Neural cell (in vitro differentiated cells): ENCODE results near the gene SLC9A3. TPM values are rescaled to one million over a fixed set of nuclear protein-coding genes. Genes with fewer than 3 reads are reported as not detected.

Experiments used
- H2AFZ ChIP-seq: fragments of 200-600, 300-800 bp; sonication (generic), shearing (Covaris generic); 2 replicates; pipeline ENCODE4 v1.6.0; 2014; ENCODE audit warnings: low read depth, mild to moderate bottlenecking, antibody characterized with exemption, low read length, moderate library complexity
- H3F3A ChIP-seq: fragments of 200-600 bp; shearing (Covaris generic); 2 replicates; pipeline ENCODE4 v1.6.1; 2016; ENCODE audit warnings: mild to moderate bottlenecking, moderate library complexity, mixed read lengths, antibody characterized with exemption, low read length; ENCODE audit not compliant: insufficient read depth, poor library complexity, severe bottlenecking
- H3K27ac ChIP-seq: fragments of 200-600, 300-800 bp; sonication (generic), shearing (Covaris generic); 2 replicates; pipeline ENCODE4 v1.5.1; 2014; ENCODE audit warnings: mild to moderate bottlenecking, low read length, moderate library complexity
- H3K27me3 ChIP-seq: fragments of 300-800, 200-600 bp; sonication (generic), shearing (Covaris generic); 2 replicates; pipeline ENCODE4 v1.6.0; 2014; ENCODE audit warnings: mild to moderate bottlenecking, low read depth, low read length, moderate library complexity; ENCODE audit not compliant: insufficient read depth
- H3K36me3 ChIP-seq: fragments of 300-800, 200-600 bp; sonication (generic), shearing (Covaris generic); 2 replicates; pipeline ENCODE4 v1.5.1; 2014; ENCODE audit warnings: mild to moderate bottlenecking, antibody characterized with exemption, low read length, moderate library complexity; ENCODE audit not compliant: insufficient read depth
- H3K4me2 ChIP-seq: fragments of 300-800, 200-600 bp; sonication (generic), shearing (Covaris generic); 2 replicates; pipeline ENCODE4 v1.6.0; 2014; ENCODE audit warnings: mild to moderate bottlenecking, low read length
- H3K4me3 ChIP-seq: fragments of 300-800, 200-600 bp; sonication (generic), shearing (Covaris generic); 2 replicates; pipeline ENCODE4 v1.5.1; 2014; ENCODE audit warnings: mild to moderate bottlenecking, low read length, moderate library complexity
- H3K79me2 ChIP-seq: fragments of 200-600 bp; shearing (Covaris generic); replicated peaks from 2 replicates; pipeline ENCODE4 v1.6.0; 2014; ENCODE audit warnings: mild to moderate bottlenecking, low read length, moderate library complexity; ENCODE audit not compliant: insufficient read depth
- H3K9ac ChIP-seq: fragments of 300-800, 200-600 bp; sonication (generic), shearing (Covaris generic); 2 replicates; pipeline ENCODE4 v1.6.1; 2016; ENCODE audit warnings: mild to moderate bottlenecking, low read length, mixed read lengths
- H3K9me2 ChIP-seq: fragments of 200-600 bp; shearing (Covaris generic); 2 replicates; pipeline ENCODE4 v1.6.1; 2016; ENCODE audit warnings: mild to moderate bottlenecking, low read length, mixed read lengths; ENCODE audit not compliant: insufficient read depth
- H3K9me3 ChIP-seq: fragments of 200-600, 300-800 bp; sonication (generic), shearing (Covaris generic); 2 replicates; pipeline ENCODE4 v1.6.1; 2016; ENCODE audit warnings: mild to moderate bottlenecking, mixed run types, low read length, moderate library complexity, mixed read lengths
- H4K20me1 ChIP-seq: fragments of 200-600 bp; shearing (Covaris generic); 2 replicates; pipeline ENCODE4 v1.6.1; 2016; ENCODE audit warnings: mild to moderate bottlenecking, mixed run types; ENCODE audit not compliant: insufficient read depth
- EP300 ChIP-seq: fragments of 450-650 bp; conservative IDR thresholded peaks from 2 replicates; pipeline ENCODE4 v1.6.1; 2014; ENCODE audit warnings: antibody characterized with exemption, mild to moderate bottlenecking, moderate library complexity; ENCODE audit not compliant: poor library complexity, severe bottlenecking
- EZH2 ChIP-seq: fragments of 200-600, 300-800 bp; shearing (Covaris generic), sonication (generic); IDR thresholded peaks from 2 replicates; pipeline ENCODE4 v1.6.1; 2014; ENCODE audit warnings: antibody characterized with exemption, low read length, borderline replicate concordance, mild to moderate bottlenecking; ENCODE audit not compliant: insufficient read depth, poor library complexity, severe bottlenecking
- MXI1 ChIP-seq: fragments of 450-650 bp; conservative IDR thresholded peaks from 2 replicates; pipeline ENCODE4 v1.6.1; 2014; ENCODE audit warnings: antibody characterized with exemption, mild to moderate bottlenecking; ENCODE audit not compliant: poor library complexity, severe bottlenecking
- POLR2AphosphoS5 ChIP-seq: IDR thresholded peaks from 2 replicates; pipeline ENCODE4 v1.6.1; 2012
- RAD21 ChIP-seq: fragments of 450-650 bp; conservative IDR thresholded peaks from 2 replicates; pipeline ENCODE4 v1.6.1; 2014; ENCODE audit warnings: antibody characterized with exemption, mild to moderate bottlenecking, moderate library complexity
- SMC3 ChIP-seq: fragments of 450-650 bp; conservative IDR thresholded peaks from 2 replicates; pipeline ENCODE4 v1.6.1; 2014; ENCODE audit warnings: antibody characterized with exemption, mild to moderate bottlenecking, moderate library complexity; ENCODE audit not compliant: poor library complexity
- TAF1 ChIP-seq: IDR thresholded peaks from 2 replicates; pipeline ENCODE4 v1.6.1; 2012; ENCODE audit warnings: low read depth
- polyA plus RNA-seq: library from polyadenylated mRNA; depleted of rRNA; stranded (reverse); fragments of >200 nt; gene quantifications from 2 replicates; pipeline ENCODE4 v1.2.3, GENCODE V29; 2014
- TF ChIP-seq, protein P1 (sequence below): fragments of 450-650 bp; IDR thresholded peaks from 2 replicates; pipeline ENCODE4 v1.5.1; 2014; ENCODE audit warnings: antibody characterized with exemption, mild to moderate bottlenecking, moderate library complexity; ENCODE audit not compliant: poor library complexity, severe bottlenecking
- TF ChIP-seq, protein P2 (sequence below): IDR thresholded peaks from 2 replicates; pipeline ENCODE4 v1.6.1; 2012; ENCODE audit warnings: borderline replicate concordance

SLC9A3 gene
- polyA plus RNA-seq, 1 donor from 2014 or later, result 4.0 TPM

DNA sequence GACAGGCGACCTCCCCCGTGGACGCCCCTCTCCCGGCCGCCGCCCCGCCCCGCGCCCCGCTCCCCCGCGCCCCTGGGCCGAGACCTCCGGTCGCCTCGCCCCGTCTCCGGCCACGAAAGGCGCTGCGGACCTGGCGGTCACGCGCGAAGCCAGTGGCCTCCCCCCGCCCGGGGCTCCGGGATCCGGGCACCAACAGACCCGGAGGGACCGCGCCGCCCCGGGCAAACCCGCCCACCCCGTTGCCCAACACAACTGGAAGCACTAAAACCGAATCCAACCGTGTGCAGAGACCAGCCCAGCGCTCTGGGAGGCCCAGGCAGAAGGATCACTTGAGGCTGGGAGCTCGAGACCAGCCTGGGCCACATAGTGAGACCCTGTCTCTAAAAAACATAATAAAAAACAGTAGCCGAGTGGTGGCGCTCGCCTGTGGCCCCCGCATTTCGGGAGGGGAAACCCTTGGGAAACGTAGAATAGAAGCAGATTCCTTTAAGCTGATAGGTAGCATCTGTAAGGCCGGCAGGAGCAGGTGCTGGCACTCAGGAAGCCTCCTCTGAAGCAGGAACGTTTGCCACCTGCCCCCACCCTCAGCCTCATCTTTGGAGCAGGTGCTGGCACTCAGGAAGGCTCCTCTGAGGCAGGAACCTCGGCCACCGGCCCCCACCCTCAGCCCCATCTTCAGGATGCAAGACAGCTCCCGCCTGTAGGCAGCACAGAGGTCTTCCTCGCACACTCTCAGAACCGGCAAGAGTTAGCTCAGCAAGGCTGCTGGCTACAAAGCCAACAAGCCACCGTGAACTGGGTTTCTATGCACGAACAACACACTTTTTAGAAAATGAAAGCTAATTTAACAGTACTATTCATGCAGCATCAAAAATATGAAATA is 4.6 kb upstream of the SLC9A3 start:
- H2AFZ ChIP-seq, result no peak overlapping the region
- H3K27ac ChIP-seq, result no peak overlapping the region

DNA sequence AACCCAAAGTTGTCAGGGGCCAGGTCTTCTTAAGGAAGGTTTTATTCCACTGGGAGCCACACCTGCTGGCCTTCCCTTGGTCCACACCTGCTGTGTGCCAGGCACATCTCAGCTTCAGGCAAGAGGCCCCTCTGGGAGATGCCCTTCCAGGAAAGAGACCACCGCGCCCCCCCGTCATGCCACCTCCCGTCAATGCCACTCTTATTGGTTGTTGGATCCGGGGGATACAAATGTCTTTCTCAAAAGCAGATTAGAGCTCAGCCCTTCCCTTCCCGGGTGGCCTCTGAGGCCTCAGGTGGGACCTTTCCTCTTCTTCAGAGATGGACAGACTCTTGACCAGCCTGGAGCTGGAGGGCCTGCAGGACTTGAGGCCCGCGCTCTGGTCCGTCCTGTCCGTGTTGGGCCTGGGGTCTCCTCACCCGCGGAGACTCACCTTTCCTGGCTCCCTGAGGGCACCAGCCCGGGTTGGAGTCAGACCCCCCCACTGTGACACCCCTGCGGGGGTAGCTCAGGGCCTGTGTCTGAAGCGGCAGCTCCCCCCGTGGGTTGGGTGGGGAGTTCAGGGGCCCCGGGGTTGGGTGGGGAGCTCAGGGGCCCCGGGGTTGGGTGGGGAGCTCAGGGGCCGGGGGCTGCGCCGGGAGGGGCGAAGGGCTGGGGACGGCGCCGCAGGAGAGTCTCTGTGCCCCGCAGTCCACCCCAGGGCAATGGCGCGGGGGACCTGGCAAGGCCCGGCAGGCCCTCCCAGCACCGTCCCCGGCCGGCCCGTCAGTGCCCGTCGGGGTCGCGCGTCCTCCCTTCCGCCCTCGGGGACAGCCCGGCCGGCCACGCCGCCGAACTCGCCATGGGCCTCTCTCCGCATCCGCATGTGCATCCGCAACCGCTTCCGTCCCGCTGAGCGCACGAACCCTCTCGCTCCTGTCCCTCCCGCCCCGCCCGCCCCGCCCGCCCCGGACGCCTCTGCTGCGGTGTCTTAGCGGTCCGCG is 3.7 kb upstream of the SLC9A3 start:
- H3K79me2 ChIP-seq, result no peaks in the 10 kb centered on the region
- no peaks in the 10 kb centered on the region for H4K20me1 ChIP-seq
- no peak overlapping the region for H3K4me3 ChIP-seq
- H3K27me3 ChIP-seq, result peaks cover 76% of the 10 kb centered on the region
- no peak overlapping the region for H3K4me2 ChIP-seq
- no peak overlapping the region for H2AFZ ChIP-seq
- no peaks in the 10 kb centered on the region for H3K9me3 ChIP-seq
- no peaks in the 10 kb centered on the region for H3K9me2 ChIP-seq
- no peaks in the 10 kb centered on the region for H3F3A ChIP-seq
- H3K27ac ChIP-seq, result no peak overlapping the region
- H3K36me3 ChIP-seq, result no peaks in the 10 kb centered on the region
- H3K9ac ChIP-seq, result no peak overlapping the region
- TF ChIP-seq EZH2 (no peak), MXI1 (no peak), SMC3 (no peak), EP300 (no peak)
- TF ChIP-seq, protein P1, sequence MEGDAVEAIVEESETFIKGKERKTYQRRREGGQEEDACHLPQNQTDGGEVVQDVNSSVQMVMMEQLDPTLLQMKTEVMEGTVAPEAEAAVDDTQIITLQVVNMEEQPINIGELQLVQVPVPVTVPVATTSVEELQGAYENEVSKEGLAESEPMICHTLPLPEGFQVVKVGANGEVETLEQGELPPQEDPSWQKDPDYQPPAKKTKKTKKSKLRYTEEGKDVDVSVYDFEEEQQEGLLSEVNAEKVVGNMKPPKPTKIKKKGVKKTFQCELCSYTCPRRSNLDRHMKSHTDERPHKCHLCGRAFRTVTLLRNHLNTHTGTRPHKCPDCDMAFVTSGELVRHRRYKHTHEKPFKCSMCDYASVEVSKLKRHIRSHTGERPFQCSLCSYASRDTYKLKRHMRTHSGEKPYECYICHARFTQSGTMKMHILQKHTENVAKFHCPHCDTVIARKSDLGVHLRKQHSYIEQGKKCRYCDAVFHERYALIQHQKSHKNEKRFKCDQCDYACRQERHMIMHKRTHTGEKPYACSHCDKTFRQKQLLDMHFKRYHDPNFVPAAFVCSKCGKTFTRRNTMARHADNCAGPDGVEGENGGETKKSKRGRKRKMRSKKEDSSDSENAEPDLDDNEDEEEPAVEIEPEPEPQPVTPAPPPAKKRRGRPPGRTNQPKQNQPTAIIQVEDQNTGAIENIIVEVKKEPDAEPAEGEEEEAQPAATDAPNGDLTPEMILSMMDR, result no peak

More for the DNA sequence above, 4.6 kb upstream of the SLC9A3 start:
- Histone ChIP-seq H3K9ac (no peak overlapping the region), H3K27me3 (peaks cover 67% of the 10 kb centered on the region), H3F3A (no peaks in the 10 kb centered on the region), H3K4me2 (no peak overlapping the region), H3K36me3 (no peaks in the 10 kb centered on the region), H4K20me1 (no peaks in the 10 kb centered on the region), H3K79me2 (no peaks in the 10 kb centered on the region), H3K9me3 (no peaks in the 10 kb centered on the region), H3K9me2 (no peaks in the 10 kb centered on the region), H3K4me3 (no peak overlapping the region)
- no peak for TF ChIP-seq TAF1
- TF ChIP-seq EZH2, result no peak
- no peak for TF ChIP-seq MXI1
- TF ChIP-seq, protein P1, result no peak
- TF ChIP-seq, protein P2, sequence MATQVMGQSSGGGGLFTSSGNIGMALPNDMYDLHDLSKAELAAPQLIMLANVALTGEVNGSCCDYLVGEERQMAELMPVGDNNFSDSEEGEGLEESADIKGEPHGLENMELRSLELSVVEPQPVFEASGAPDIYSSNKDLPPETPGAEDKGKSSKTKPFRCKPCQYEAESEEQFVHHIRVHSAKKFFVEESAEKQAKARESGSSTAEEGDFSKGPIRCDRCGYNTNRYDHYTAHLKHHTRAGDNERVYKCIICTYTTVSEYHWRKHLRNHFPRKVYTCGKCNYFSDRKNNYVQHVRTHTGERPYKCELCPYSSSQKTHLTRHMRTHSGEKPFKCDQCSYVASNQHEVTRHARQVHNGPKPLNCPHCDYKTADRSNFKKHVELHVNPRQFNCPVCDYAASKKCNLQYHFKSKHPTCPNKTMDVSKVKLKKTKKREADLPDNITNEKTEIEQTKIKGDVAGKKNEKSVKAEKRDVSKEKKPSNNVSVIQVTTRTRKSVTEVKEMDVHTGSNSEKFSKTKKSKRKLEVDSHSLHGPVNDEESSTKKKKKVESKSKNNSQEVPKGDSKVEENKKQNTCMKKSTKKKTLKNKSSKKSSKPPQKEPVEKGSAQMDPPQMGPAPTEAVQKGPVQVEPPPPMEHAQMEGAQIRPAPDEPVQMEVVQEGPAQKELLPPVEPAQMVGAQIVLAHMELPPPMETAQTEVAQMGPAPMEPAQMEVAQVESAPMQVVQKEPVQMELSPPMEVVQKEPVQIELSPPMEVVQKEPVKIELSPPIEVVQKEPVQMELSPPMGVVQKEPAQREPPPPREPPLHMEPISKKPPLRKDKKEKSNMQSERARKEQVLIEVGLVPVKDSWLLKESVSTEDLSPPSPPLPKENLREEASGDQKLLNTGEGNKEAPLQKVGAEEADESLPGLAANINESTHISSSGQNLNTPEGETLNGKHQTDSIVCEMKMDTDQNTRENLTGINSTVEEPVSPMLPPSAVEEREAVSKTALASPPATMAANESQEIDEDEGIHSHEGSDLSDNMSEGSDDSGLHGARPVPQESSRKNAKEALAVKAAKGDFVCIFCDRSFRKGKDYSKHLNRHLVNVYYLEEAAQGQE, result no peak
- no peak for TF ChIP-seq POLR2AphosphoS5
- TF ChIP-seq EP300, result no peak
- TF ChIP-seq RAD21, result no peak
- no peak for TF ChIP-seq SMC3
